UCSD-AML1 (cell line): ENCODE measurements around the gene KIF26B.

Source experiments
- DNase-seq: peaks from one replicate; lab custom pipeline; 2025; ENCODE audit not compliant: unreplicated experiment; lab: John Stamatoyannopoulos, UW

KIF26B gene

DNA sequence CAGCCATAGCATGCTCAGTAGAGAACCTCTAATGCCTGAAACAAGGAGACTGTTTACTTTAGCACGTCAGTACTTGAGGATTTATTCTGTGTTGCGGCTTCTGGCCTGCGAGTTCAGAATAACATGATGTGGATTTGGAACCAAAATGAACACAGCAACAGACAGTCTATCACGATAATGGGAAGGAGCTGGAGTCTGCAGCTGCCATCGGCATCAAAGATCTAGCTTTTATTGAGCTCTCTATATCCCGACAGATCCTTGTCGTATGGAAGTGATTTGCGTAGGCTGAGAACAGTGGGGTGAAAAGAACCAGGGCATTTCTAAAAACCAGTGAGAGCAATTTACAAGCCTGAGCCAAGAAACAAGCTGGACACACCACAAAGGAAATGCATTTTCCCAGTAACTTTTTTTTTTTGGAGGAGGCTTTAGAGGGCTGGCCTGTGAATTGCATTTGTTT is 294.2 kb downstream of the KIF26B start:
- DNase-seq = no peak

DNA sequence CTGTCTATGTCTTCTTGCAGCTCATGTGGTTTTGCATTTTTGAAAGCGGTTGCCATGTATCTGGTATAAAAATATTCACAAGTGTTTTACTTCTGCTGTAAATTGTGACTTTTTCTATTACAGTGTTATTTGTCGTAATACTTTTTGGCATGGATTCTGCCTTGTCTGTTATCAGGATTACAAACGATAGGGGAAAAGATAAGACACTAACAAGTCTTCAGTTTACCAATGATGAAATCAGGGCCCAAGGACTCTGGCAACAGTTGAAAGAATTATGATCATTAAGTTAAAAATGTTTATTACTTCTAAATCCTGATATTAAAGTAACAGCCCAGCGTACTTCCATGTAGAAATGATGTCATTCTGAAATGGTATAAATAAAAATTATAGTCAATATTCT is 298.8 kb downstream of the KIF26B start:
- no peak for DNase-seq

DNA sequence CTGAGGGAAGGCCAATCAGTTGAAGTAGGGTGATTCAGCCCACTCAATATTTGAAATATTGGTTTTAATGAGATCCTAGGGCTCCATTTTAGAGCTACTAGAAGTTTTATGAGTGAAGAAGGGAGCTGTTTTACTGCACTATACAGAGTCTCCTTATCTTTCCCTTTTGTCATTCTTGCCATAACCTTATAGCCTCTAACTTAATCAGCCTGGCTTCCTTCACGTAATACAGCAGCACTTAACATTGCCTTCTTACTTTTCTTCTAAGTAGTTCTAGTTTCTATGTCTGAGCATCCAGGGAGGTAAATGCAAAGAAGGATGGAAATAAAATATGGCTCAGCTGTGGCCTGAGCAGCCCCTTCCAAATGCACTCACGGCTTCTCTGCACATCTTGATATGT is 299.3 kb downstream of the KIF26B start:
- no peak for DNase-seq

DNA sequence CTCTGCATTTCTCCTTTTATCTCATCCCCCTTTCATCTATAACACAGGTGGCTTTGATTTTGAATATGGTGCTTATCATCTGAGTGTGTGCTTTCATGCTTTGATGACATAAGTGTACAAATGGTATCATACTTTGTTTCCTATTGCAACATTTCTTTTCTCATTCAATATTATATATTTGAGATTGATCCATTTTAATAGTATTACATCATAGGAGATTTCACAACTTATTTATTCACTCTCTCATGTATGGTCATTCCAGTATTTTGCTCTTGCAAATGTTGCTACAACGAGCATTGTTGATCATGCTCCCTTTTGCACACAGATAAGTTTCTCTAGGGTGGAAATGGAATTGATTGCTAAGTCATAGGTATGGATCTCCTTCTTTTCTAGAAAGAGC is 302.8 kb downstream of the KIF26B start:
- no peak for DNase-seq

DNA sequence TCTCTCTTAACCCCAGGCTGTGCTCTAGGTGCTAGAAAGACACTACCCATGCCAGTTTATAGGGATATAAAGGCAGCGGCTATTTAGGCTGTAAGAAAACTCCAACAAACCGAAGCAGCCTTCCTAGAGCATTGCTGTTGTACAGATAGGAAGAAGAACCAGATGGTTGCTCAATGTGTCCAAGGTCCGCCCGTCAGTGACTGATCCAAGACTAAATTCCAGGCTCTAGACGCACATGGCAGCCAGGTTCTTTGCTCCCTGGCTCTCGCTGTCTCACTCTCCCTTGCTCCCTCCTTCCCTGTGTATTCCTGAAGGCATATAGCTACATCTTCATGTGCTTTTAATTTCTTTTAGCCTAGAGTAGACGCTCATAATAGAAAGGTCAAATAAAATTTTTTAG is 303.4 kb downstream of the KIF26B start:
- no peak for DNase-seq

DNA sequence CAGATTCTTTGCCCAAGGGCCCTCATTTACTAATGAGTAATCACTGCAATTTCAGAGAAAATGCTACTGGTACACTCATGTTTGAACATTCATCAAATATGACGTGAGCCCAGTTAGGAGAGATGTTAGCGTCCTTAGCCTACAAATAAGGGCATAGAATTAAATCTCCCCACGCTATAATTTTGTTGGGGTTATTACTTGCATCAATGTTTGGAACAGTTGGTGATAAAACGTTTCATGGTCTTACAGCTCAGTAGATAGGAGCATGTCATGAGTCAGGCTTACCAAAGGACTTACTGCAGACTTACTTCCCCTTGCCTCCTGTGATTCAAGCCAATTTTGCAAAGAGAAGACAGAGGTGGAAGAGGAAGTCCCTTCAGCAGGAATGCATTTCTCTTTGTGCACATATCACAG is 304.0 kb downstream of the KIF26B start:
- no peak for DNase-seq

DNA sequence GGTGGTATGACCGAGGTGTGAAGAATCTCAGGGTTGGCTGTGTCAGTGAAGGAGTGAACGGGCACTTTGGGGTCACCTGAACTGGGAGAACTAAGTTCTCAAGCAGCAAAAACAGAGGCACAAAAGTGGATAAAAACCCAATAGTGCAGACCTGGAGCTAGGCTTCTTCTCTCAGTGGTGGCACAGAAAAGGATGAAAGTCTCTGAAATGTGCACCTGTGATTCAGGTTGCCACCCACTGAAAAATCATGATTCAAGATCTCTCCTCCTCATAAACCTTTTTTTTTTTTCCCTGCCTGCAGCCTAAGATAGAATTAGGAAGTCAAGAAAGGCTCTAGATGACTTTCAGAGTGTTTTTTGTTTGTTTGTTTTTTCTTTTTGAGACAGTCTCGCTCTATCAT is 304.8 kb downstream of the KIF26B start:
- DNase-seq = no peak

DNA sequence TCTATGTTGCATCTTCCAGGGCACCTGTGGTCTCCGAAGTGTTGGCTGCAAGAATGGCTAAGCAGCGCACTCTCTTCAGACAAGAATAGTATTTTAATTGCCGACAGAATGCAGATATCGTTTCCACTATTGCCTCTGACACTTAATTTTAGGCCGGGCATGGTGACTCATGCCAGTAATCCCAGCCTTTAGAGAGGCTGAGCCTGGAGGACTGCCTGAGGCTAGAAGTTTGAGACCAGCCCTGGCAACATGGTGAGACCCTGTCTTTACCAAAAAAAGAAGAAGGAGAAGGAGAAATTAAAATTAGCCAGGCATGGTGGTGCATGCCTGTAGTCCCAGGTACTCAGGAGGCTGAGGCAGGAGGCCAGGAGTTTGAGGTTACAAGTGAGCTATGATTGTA is 306.9 kb downstream of the KIF26B start:
- DNase-seq = no peak

DNA sequence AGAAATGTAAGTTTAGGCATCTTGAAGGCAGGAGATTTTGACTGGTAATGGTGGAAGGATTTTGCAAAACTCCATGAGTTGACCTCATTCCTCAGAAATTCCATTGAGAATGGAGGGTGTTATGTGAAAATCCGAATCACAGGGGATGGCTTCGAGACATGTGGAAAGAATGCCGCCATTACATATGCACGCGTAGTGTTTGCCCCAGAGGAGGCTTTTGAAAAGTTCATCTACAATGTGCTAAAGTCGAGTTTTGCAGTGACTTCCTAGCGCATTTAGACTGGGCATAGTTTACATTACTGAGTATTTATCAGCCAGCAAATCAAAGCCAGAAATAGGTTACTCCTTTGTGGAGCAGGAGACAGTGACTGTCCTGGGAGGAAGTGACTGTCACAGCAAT is 307.4 kb downstream of the KIF26B start:
- DNase-seq = no peak

DNA sequence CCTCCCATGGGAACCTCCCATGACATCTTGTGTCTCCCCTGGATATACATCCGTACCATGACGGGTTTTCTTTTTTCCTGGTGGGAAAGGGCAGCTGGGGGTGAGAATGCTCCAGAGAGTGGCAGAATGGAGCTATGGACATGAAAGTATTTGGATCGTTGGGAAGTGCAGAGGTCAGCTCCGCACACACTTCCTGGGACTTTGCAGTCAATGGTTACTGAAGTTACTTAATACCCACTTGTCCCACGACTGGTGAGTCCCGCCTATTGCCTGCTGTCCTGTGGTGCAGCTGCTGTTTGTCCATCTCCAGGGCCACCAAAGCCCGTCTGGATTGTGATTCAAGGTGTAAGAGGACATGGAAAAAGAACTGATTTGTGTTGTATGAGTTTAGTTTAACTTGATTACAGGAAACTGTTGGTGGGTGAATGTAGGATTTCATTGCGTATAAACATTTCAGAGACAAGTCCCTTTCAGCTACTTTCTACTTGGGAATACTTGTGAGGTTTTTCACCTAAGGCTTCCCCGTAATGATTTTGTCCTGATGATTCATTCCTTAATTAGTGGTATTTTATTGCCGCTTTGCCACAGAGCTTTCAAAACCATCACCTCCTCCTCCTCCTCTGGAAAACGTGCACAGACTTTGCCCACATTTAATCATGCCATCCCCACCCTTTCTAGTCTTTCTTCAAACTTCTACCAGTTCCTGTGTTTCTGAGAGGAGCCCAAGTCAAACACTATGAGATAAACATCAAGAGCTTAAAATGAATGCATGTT is 308.8 kb downstream of the KIF26B start:
- DNase-seq = no peak

DNA sequence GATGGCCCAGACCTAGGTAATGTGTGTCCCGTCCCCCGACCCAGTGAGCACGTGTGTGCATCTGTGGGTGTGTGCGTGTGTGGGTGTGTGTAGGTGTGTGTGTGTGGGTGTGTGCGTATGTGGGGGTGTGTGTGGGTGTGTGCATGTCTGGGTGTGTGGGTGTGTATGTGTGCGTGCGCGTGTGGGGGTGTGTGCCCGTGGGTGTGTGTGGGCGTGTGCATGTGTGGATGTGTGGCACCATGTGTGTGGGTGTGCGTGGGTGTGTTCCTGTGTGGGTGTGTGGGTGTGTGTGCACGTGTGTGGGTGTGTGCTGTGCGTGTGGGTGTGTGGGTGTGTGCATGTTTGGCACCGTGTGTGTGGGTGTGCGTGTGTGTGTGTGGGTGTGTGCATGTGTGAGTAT is 309.5 kb downstream of the KIF26B start:
- DNase-seq = no peak

DNA sequence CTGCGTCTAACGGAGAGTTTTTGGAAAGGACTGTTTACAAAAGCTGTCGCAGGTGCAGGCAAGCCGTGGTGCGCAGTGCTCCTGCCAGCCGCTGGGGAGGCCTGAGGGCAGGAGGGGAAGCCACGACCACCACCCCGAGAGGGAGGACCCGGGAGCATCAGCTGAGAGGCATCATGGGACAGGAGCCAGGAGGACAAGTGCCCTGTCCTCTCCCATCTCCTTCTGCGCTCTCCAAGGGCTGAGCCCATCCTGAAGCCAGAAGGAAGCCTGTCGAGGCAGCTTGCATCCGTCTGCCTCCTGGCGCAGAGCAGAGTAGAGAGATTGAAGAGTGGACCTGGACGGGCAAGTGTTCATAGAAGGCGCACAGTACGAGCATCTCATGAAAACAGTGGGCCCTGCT is 310.9 kb downstream of the KIF26B start:
- DNase-seq = no peak

DNA sequence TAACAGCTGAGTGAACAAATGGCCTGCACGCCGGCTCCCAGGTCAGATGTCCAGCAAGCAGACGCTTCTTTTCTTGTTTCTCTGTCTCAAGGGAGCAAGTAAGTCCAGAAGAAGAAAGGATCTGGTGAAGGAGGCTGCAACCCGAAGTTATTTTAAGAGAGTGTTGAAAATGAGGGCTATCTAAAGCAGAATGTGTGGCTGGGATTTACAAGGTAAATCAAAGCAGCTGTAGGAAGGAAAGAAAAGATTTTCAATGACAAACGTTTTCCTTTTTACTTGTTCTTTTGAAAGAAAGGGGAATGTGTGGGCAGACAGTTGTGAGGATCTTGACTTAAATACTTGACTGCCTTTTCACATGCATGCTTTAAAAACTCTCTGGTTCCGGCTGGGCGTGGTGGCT is 311.5 kb downstream of the KIF26B start:
- DNase-seq = no peak

DNA sequence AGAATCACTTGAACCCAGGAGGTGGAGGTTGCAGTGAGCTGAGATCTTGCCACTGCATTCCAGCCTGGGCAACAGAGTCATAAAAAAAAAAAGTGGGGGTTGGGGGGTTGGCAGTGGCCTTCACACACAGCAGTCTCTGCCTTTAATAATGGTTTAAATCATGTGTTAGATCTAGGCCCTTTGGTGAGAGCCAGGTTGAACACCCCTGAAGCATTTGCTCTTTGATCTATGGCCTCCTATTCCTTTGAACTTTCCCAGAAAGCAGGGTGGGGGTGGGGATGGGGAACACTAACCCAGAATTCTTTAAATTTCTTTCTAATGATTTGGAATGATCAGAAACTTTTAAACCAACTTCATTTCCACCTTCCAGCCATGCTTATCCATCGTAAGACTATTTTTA is 313.0 kb downstream of the KIF26B start:
- no peak for DNase-seq

DNA sequence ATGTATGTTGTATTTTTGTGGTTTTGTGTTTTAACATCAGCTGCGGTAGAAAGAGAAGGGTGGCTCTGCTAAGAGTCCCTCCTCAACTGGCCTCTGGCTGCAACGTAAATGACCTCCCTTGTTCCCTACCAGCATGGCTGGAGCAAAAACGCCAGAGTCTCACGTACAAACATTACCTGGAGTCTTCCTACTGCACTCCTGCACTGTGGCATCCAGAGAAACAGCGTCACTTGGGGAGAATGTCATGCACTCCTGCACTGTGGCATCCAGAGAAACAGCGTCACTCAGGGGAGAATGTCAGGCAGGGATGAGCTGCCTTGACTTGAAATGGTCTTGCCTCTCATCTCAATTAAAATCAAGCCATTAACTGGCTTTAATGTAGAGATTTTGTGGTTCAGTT is 314.2 kb downstream of the KIF26B start:
- no peak for DNase-seq

DNA sequence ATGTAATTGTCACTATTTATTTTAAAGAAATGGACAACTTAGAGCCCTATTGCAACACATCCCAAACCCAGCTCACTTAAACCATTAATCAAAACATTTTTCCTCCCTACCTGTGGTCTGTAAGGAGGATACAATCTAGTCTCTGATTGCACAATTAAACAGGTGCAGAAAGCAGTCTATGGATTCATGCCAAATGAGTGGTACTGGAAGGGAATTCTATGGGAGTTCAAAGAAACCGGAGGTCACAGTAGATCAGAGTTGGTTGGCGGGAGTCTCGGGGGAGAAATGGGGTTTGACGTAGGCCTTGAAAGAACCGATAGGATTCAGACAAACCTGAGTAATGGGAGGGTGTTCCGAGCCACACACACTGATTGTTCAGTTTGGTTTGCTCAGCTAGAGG is 314.9 kb downstream of the KIF26B start:
- no peak for DNase-seq

DNA sequence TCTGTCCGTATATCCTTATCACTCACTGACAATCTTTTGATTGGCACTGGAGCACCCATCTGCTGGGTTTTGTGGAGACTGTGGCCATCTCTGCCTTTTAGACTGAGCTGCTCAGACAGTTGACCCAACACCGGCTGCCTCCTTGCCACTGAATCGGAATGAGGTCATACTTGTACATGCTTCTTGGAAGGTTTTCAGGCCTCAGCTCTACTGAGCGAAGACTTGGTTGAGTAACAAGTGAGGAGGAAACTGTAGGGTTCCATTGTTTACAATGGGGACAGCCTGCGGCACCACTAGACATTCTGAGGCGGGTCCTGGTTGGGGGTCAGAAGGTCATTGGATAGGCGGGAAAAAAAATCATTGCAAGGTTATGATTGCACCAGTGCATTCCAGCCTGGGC is 320.3 kb downstream of the KIF26B start:
- no peak for DNase-seq

DNA sequence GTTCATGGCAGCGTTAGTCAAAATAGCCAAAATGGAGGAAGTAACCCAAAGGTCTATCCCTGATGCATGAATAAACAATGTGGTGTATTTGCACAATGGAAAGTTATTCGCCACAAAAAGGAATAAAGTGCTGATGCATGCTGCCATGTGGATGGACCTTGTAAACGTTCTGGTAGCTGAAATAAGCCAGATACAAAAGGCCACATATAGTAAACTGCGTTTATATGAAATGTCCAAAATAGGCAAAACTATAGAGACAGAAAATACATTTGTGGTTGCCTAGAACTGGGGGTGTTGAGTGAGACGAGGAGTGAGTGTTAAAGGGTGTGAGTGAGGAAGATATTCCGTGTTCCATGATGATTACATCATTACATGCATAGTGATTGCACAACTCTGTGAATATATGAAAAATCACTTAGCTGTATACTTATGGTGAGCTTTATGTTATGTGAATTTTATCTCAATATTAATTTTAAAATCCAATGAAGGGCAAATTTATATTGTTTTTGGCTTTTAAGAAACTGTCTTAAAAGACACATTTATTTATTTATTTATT is 321.3 kb downstream of the KIF26B start:
- no peak for DNase-seq

DNA sequence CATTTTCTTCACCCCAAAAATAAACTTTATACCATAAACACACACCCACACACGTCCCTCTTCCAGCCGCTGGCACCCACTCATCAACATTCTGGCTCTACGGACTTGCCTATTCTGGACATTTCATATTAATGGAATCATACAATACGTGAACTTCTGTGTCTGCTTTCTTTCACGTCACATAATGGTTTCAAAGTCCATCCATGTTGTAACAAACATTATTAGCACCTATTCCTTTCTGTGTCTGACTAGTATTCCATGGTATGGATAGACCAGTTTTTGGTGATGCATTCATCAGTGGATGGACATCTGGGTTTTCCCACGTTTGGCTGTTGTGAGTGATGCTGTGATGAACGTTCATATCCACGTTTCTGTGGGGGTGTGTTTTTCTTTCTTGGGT is 323.2 kb downstream of the KIF26B start:
- no peak for DNase-seq

DNA sequence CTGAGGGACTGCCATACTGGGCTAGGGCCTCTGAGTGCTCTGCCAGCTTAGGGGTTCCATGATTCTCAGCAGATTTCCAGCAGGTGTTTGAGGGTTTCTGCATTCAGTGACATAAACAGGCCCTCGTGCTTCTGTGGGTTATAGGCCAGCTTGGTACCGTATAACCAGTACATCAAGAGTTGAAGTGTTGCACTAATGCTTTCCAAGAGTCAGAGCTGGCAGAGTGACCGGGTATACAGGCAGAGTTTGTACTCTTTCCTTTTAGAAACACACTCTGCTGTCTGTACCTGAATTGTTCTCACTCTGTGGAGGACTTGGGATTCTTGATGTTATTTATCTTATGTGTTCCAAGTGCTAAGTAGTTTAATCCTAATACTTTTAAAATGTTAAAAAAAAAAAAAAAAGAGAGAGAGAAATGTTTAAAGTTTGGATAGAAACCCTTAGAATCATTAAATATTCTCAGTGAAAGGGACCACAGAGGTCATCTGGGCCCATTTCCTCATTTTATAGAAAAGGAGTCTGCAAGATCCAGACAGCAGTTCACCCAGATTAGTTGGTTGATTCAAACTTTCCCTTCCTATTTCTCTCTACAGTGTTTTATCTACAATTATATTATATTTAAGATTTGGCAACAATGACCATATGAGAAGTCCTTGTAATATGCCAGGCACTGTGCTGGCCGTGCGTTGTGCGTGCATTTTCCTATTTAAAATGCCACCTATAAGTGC is 325.8 kb downstream of the KIF26B start:
- no peak for DNase-seq

DNA sequence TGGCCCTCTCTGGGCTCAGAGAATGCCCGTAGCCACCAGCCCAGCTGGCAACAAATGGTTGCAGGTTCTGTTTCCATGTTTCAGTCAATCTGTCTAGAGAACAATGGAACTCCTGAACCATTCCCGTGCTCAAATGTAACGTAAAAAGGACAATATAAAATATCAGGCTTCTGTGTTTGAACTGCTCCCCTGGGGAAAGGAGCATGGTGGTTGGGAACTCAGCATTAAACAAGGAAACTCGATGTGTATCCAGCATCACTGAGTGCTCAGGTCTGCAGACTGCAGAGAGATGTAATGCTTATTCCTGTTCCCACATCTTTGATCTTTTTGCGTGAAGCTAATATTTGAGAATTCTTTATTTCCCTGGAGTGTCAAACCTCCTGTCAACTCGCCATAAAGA is 326.5 kb downstream of the KIF26B start:
- DNase-seq = no peak

DNA sequence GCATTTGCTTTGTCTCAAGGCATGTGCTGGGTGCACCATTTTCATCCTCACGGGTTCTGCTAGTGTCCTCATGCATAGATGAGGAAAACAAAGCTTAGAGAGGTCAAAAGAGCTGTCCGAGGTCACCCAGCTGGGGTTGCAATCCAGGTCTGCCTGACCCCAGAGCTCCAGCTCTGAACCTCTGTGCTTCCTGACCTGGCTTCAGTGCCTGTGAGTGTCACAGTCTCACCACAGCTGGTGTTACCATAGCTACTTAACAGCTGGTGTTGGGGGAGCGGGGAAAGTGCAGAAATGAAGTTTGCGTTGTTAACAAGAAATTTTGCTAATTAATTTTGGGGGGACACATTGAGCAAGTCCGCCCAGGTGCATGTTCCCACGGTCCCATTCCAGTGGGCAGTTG is 328.5 kb downstream of the KIF26B start:
- no peak for DNase-seq
